HCT116 (cell line): ENCODE data around the gene QSOX1. TPM values are rescaled to one million over a fixed set of nuclear protein-coding genes. Genes with fewer than 3 reads are reported as not detected.

ENCODE experiments used
- ATAC-seq: fragments of 200-7000 bp; cut with Tn5 transposase; 2 replicates; pipeline ENCODE4 v1.9.1; 2020; ENCODE audit warnings: mild to moderate bottlenecking, moderate library complexity
- BruUV-seq: library from RNA; stranded (reverse); fragments of 400-500 nt; replicated peaks from 2 replicates; lab custom pipeline; 2021; lab: Mats Ljungman, UMichigan
- CTCF ChIA-PET: fragments of 300-600 bp; sonication (Branson Sonifier 250); formaldehyde crosslinking; loops from one replicate; lab custom pipeline; 2021; ENCODE audit warnings: antibody characterized with exemption; lab: Charles Lee
- POLR2A ChIA-PET: fragments of 300-600, 350-600 bp; sonication (Branson Sonifier 250); formaldehyde crosslinking; loops from one replicate; lab custom pipeline; 2021; ENCODE audit warnings: antibody characterized with exemption; lab: Charles Lee
- RAD21 ChIA-PET, 2 experiments: fragments of 300-600 bp; sonication (Branson Sonifier 250); formaldehyde crosslinking; loops; one replicate each; lab custom pipeline; 2023; ENCODE audit warnings: low total read pairs in 2 of 2; ENCODE audit not compliant: uncharacterized antibody in 2 of 2, unreplicated experiment in 2 of 2, low non-redundant PET in 1 of 2; lab: Charles Lee
- DNase-seq: peaks from one replicate; pipeline ENCODE4 v3.0.0-alpha.2; 2010; ENCODE audit warnings: low read depth, low spot score
- H2AFZ ChIP-seq: fragments of 200-600 bp; shearing (Covaris generic), sonication (generic); 2 replicates; pipeline ENCODE4 v1.6.1; 2017; ENCODE audit warnings: low read depth, mixed run types, mixed read lengths, antibody characterized with exemption, low read length; ENCODE audit not compliant: poor library complexity, severe bottlenecking
- H3K27ac ChIP-seq: 2 replicates; pipeline ENCODE4 v1.5.1; 2012; ENCODE audit warnings: low read depth, low read length
- H3K27me3 ChIP-seq: fragments of 200-600 bp; sonication (generic); 2 replicates; pipeline ENCODE4 v1.6.1; 2016; ENCODE audit warnings: mixed run types, low read length, mixed read lengths; ENCODE audit not compliant: insufficient read depth
- H3K36me3 ChIP-seq, 2 experiments: fragments of 200-500 bp in 1 of 2; fragments of 200-600 bp in 1 of 2; sonication (Bioruptor generic) in 1 of 2; sonication (generic) in 1 of 2; 2 replicates each; pipeline versions ENCODE4 v1.5.1 to v1.6.1; 2014 to 2016; ENCODE audit warnings: low read length in 2 of 2, inconsistent platforms in 1 of 2, mixed read lengths in 1 of 2, mixed run types in 1 of 2; ENCODE audit not compliant: insufficient read depth in 2 of 2, control insufficient read depth in 1 of 2
- H3K4me1 ChIP-seq, 2 experiments: fragments of 200-600 bp in 1 of 2; sonication (generic) in 1 of 2; 2 replicates each; pipeline versions ENCODE4 v1.5.1 to v1.6.1; 2012 to 2017; ENCODE audit warnings: low read length in 2 of 2, inconsistent platforms in 1 of 2, mild to moderate bottlenecking in 1 of 2, mixed read lengths in 1 of 2, mixed run types in 1 of 2, moderate library complexity in 1 of 2; ENCODE audit not compliant: insufficient read depth in 2 of 2, control insufficient read depth in 1 of 2
- H3K4me2 ChIP-seq: fragments of 200-600 bp; sonication (generic); 2 replicates; pipeline ENCODE4 v1.6.1; 2017; ENCODE audit warnings: mixed run types, low read length, mixed read lengths
- H3K4me3 ChIP-seq, 2 experiments: fragments of 200-600 bp in 1 of 2; sonication (generic) in 1 of 2; replicated peaks in 1 of 2; 2 replicates each; pipeline ENCODE4 v1.5.1; 2011 to 2016; ENCODE audit warnings: low read length in 2 of 2, control low read depth in 1 of 2, low read depth in 1 of 2, mild to moderate bottlenecking in 1 of 2, mixed read lengths in 1 of 2, mixed run types in 1 of 2
- H3K79me2 ChIP-seq: fragments of 200-600 bp; sonication (generic); 2 replicates; pipeline ENCODE4 v1.6.1; 2017; ENCODE audit warnings: mild to moderate bottlenecking, mixed run types, low read length, moderate library complexity, mixed read lengths; ENCODE audit not compliant: insufficient read depth
- H3K9ac ChIP-seq: fragments of 200-600 bp; sonication (generic); 2 replicates; pipeline ENCODE4 v1.6.1; 2016; ENCODE audit warnings: low read length, mixed read lengths
- H3K9me2 ChIP-seq: fragments of 200-600 bp; sonication (generic), shearing (Covaris generic); 2 replicates; pipeline ENCODE4 v1.6.1; 2017; ENCODE audit warnings: mixed run types, mild to moderate bottlenecking, moderate library complexity; ENCODE audit not compliant: insufficient read depth
- H3K9me3 ChIP-seq, 2 experiments: fragments of 200-500 bp in 1 of 2; fragments of 200-600 bp in 1 of 2; sonication (Bioruptor generic) in 1 of 2; sonication (generic) in 1 of 2; 2 replicates each; pipeline ENCODE4 v1.6.1; 2014 to 2017; ENCODE audit warnings: low read length in 2 of 2, mixed read lengths in 2 of 2, inconsistent platforms in 1 of 2, low read depth in 1 of 2, mild to moderate bottlenecking in 1 of 2, mixed run types in 1 of 2, moderate library complexity in 1 of 2; ENCODE audit not compliant: control insufficient read depth in 1 of 2, insufficient read depth in 1 of 2
- H4K20me1 ChIP-seq: fragments of 200-600 bp; sonication (generic), shearing (Covaris generic); 2 replicates; pipeline ENCODE4 v1.6.1; 2017; ENCODE audit warnings: mixed run types, mild to moderate bottlenecking, moderate library complexity; ENCODE audit not compliant: insufficient read depth
- CTCF ChIP-seq, 3 experiments: fragments of 200-600 bp in 1 of 3; sonication (generic) in 1 of 3; IDR thresholded peaks in 2 of 3; conservative IDR thresholded peaks in 1 of 3; 2 replicates each; pipeline ENCODE4 v1.5.1; 2012 to 2017; ENCODE audit warnings: low read depth in 2 of 3, low read length in 2 of 3, antibody characterized with exemption in 1 of 3, borderline replicate concordance in 1 of 3, control low read depth in 1 of 3, mild to moderate bottlenecking in 1 of 3, mixed read lengths in 1 of 3, mixed run types in 1 of 3, moderate library complexity in 1 of 3; ENCODE audit not compliant: insufficient read depth in 1 of 3
- intact Hi-C: fragments of 100-400 bp; cut with micrococcal nuclease; formaldehyde crosslinking; loops from 2 replicates; pipeline ENCODE4 v1.10.0; 2022
- total RNA-seq: library from RNA; stranded (reverse); gene quantifications from one replicate; pipeline ENCODE4 v1.2.1, GENCODE V29; 2021; ENCODE audit not compliant: unreplicated experiment
- TF ChIP-seq, protein P1 (sequence below): IDR thresholded peaks from 2 replicates; pipeline ENCODE4 v1.6.1; 2011; ENCODE audit warnings: mild to moderate bottlenecking, low read length, moderate library complexity; ENCODE audit not compliant: insufficient replicate concordance; ENCODE audit errors: extremely low read depth

Gene QSOX1
- total RNA-seq, 1 experiment from 2014 or later = 89.2 TPM

DNA sequence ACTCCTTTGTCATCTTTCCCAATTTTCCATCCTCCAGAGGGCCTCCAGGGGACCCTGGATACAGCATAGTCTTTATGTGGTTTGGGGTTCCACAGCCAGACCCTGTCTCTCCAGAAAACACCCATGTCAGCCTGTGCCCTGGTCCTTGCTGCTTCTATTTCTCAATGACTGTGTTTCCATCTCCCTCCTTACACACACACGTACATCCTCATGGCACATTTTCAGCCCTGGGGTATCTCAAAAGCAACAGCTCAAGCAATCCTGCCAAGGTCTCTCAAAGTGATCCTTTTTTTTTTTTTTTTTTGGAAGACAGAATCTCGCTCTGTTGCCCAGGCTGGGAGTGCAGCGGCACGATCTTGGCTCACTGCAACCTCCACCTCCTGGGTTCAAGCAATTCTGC is 22.3 kb downstream of the QSOX1 start (continued):
- TF ChIP-seq, protein P1, sequence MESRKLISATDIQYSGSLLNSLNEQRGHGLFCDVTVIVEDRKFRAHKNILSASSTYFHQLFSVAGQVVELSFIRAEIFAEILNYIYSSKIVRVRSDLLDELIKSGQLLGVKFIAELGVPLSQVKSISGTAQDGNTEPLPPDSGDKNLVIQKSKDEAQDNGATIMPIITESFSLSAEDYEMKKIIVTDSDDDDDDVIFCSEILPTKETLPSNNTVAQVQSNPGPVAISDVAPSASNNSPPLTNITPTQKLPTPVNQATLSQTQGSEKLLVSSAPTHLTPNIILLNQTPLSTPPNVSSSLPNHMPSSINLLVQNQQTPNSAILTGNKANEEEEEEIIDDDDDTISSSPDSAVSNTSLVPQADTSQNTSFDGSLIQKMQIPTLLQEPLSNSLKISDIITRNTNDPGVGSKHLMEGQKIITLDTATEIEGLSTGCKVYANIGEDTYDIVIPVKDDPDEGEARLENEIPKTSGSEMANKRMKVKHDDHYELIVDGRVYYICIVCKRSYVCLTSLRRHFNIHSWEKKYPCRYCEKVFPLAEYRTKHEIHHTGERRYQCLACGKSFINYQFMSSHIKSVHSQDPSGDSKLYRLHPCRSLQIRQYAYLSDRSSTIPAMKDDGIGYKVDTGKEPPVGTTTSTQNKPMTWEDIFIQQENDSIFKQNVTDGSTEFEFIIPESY = no peak

GRCh38 chr1:180177931-180178330 is 23.3 kb downstream of the QSOX1 start:
- no peaks in the 10 kb centered on the region for H3K79me2 ChIP-seq
- ChIA-PET CTCF (interaction anchor here (2.3 to 5.0 kb wide), 3 partner anchors 9 to 472 kb away, joined by 20 to 41 read pairs (median 30); no protein-coding TSS in a partner anchor), RAD21 (no interaction called here), POLR2A (no interaction called here)
- no TSS peak for BruUV-seq
- H3K9me3 ChIP-seq = no peaks in the 10 kb centered on the region
- ATAC-seq = no peak
- H3K36me3 ChIP-seq = no peaks in the 10 kb centered on the region; a peak in 1 of 4 replicates
- no peaks in the 10 kb centered on the region for H3K4me1 ChIP-seq
- no peaks in the 10 kb centered on the region for H3K9me2 ChIP-seq
- H2AFZ ChIP-seq = no peak overlapping the region
- no peak overlapping the region for H3K4me3 ChIP-seq
- no peaks in the 10 kb centered on the region for H4K20me1 ChIP-seq
- DNase-seq = no peak
- intact Hi-C loops = loop anchor here (1.0 kb wide), 1 partner anchor 472 kb away; no protein-coding TSS in a partner anchor
- H3K27me3 ChIP-seq = no peaks in the 10 kb centered on the region
- H3K27ac ChIP-seq = no peak overlapping the region
- no peak overlapping the region for H3K4me2 ChIP-seq
- no peak overlapping the region for H3K9ac ChIP-seq
- no peak for TF ChIP-seq CTCF (IDR thresholded peaks at IDR 0.05 in 2 of 3, conservative IDR thresholded peaks at IDR 0.05 in 1 of 3; ENCODE audit: borderline replicate concordance in 1 of 3, insufficient read depth in 1 of 3, low read depth in 2 of 3, low read length in 2 of 3)
